NK-92 (cell line): ENCODE measurements around the gene ITGA5.
"Not testable (repeated sequence)": the region's sequence is repeated elsewhere in the genome, so short reads cannot be mapped to it uniquely, and the experiment has no call there.

Source experiments
- DNase-seq: peaks from one replicate; lab custom pipeline; 2025; ENCODE audit not compliant: unreplicated experiment; lab: John Stamatoyannopoulos, UW

Gene ITGA5

GRCh38 chr12:54356228-54356627 lies 62.8 kb downstream of the ITGA5 start:
- no peak for DNase-seq

GRCh38 chr12:54355104-54355815 lies 63.8 kb downstream of the ITGA5 start:
- DNase-seq: no peak

- not testable (repeated sequence) for DNase-seq
Measured at GRCh38 chr12:54354271-54354670, 64.8 kb downstream of the ITGA5 start.

GRCh38 chr12:54352891-54353874 lies 65.9 kb downstream of the ITGA5 start:
- DNase-seq: no peak

- DNase-seq: no peak
Measured at GRCh38 chr12:54352022-54352531, 67.0 kb downstream of the ITGA5 start.

- DNase-seq: no peak
Measured at GRCh38 chr12:54351341-54351740, 67.7 kb downstream of the ITGA5 start.

- DNase-seq: no peak
Measured at GRCh38 chr12:54350743-54351142, 68.3 kb downstream of the ITGA5 start.

GRCh38 chr12:54349679-54350078 lies 69.4 kb downstream of the ITGA5 start:
- DNase-seq: no peak

GRCh38 chr12:54349036-54349435 lies 70.0 kb downstream of the ITGA5 start:
- DNase-seq: no peak
